Measurements from ENCODE around the gene ZNF740.

DNA sequence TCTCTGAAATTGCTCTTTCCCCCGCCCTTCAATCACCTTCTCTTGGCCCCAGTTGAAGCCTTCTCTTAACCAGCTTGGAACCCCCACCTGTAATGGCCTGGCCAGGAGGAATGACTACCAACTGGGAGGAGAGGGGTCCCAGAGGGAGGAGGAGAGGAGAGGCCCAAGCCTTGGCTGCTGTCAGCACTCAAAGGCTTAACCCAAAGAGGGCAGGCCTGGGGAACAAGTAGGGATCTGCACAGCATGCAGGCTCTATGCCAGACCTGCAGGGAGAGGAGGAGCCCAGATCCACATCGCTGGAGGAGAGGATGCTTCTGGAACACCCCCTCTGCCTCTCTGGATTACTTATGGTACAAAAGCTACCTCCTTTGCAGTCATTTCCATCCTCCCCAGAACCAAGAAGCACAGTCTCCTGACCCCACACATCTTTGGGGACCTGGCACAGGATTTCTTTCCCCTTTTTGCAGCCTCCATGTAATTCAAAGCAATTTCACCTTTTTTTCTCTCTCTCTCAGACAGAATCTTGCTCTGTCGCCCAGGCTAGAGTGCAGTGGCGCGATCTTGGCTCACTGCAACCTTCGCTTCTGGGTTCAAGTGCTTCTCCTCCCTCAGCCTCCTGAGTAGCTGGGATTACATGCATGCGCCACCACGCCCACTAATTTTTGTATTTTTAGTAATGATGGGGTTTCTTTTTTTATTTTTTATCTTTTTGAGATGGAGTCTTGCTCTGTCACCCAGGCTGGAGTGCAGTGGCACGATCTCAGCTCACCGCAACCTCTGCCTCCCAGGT is 45.3 kb downstream of the ZNF740 start:
- TF ChIP-seq, protein P1, sequence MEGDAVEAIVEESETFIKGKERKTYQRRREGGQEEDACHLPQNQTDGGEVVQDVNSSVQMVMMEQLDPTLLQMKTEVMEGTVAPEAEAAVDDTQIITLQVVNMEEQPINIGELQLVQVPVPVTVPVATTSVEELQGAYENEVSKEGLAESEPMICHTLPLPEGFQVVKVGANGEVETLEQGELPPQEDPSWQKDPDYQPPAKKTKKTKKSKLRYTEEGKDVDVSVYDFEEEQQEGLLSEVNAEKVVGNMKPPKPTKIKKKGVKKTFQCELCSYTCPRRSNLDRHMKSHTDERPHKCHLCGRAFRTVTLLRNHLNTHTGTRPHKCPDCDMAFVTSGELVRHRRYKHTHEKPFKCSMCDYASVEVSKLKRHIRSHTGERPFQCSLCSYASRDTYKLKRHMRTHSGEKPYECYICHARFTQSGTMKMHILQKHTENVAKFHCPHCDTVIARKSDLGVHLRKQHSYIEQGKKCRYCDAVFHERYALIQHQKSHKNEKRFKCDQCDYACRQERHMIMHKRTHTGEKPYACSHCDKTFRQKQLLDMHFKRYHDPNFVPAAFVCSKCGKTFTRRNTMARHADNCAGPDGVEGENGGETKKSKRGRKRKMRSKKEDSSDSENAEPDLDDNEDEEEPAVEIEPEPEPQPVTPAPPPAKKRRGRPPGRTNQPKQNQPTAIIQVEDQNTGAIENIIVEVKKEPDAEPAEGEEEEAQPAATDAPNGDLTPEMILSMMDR (IDR thresholded peaks at IDR 0.05), result no peak
- no peak for TF ChIP-seq EZH2 (IDR thresholded peaks at IDR 0.05; ENCODE audit: borderline replicate concordance, insufficient read depth, low read depth, low read length, poor library complexity, severe bottlenecking)

Measured in B cell (primary cell).